ENCODE results near the gene IP6K3.

DNA sequence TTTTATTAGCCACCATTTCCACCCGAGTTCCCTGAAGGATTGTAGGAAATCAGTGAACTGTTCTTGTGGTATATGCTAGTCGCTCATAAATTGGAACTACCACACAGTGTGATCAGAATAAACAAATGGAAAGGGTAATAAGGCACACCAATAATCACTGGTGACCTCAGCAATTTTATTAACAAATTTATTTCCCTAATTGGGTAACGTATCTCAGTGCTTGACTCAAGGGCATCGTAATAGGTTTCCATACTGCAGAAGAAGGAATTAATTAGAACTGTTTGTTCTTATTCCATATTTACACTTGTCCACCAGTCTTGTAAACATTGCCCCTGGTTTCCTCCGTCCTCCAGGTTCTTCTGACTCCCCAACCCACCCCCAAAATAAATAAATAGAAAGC lies 25.2 kb downstream of the IP6K3 start:
- TF ChIP-seq, protein P1, sequence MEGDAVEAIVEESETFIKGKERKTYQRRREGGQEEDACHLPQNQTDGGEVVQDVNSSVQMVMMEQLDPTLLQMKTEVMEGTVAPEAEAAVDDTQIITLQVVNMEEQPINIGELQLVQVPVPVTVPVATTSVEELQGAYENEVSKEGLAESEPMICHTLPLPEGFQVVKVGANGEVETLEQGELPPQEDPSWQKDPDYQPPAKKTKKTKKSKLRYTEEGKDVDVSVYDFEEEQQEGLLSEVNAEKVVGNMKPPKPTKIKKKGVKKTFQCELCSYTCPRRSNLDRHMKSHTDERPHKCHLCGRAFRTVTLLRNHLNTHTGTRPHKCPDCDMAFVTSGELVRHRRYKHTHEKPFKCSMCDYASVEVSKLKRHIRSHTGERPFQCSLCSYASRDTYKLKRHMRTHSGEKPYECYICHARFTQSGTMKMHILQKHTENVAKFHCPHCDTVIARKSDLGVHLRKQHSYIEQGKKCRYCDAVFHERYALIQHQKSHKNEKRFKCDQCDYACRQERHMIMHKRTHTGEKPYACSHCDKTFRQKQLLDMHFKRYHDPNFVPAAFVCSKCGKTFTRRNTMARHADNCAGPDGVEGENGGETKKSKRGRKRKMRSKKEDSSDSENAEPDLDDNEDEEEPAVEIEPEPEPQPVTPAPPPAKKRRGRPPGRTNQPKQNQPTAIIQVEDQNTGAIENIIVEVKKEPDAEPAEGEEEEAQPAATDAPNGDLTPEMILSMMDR (IDR thresholded peaks at IDR 0.05) = no peak
- no peak for TF ChIP-seq POLR2A (IDR thresholded peaks at IDR 0.05)
